ENCODE measurements around the gene ASB7. TPM values are rescaled to one million over a fixed set of nuclear protein-coding genes. Genes with fewer than 3 reads are reported as not detected.

Gene ASB7
- total RNA-seq, 4 donors from 2014 or later = 5.1 to 10.3 (median 6.3) TPM

DNA sequence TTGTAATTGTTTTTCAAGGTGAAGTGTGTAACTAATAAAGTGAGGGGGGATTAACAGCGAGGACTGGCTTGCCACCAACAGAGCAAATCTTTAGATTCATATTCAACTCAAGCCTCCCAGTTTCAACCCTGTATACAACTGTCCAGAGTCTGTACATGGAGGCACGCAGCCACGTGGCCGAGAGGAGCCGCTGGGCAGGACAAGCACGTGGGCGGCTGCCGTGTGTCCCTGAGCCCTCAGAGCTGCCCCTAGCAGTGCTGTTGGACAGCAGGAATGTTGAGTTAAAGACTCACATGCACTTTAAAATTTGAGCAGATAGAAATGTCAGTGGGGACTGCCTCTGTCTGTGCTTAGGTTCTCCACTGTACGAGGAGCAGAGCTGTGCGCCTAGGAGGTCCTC is 29.4 kb downstream of the ASB7 start:
- no peak for TF ChIP-seq POLR2A (IDR thresholded peaks at IDR 0.05)
- TF ChIP-seq, protein P1, sequence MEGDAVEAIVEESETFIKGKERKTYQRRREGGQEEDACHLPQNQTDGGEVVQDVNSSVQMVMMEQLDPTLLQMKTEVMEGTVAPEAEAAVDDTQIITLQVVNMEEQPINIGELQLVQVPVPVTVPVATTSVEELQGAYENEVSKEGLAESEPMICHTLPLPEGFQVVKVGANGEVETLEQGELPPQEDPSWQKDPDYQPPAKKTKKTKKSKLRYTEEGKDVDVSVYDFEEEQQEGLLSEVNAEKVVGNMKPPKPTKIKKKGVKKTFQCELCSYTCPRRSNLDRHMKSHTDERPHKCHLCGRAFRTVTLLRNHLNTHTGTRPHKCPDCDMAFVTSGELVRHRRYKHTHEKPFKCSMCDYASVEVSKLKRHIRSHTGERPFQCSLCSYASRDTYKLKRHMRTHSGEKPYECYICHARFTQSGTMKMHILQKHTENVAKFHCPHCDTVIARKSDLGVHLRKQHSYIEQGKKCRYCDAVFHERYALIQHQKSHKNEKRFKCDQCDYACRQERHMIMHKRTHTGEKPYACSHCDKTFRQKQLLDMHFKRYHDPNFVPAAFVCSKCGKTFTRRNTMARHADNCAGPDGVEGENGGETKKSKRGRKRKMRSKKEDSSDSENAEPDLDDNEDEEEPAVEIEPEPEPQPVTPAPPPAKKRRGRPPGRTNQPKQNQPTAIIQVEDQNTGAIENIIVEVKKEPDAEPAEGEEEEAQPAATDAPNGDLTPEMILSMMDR (IDR thresholded peaks at IDR 0.05 in 4 of 5, conservative IDR thresholded peaks at IDR 0.05 in 1 of 5) = no peak
- H3K27ac ChIP-seq = no peak overlapping the region
- ATAC-seq (no peak), DNase-seq (no peak)
- no peak overlapping the region for H3K4me3 ChIP-seq
- intact Hi-C loops (cut with DNase I; ENCODE audit: low total_unique reads) = no loop called here
- peaks cover 5 to 16% of the 10 kb centered on the region in 2 donors for H3K4me1 ChIP-seq
- no peaks in the 10 kb centered on the region for H3K36me3 ChIP-seq
- no peaks in the 10 kb centered on the region for H3K9me3 ChIP-seq
- in situ Hi-C loops (cut with MboI; ENCODE audit: low sequenced_read_pairs in 4 of 4) = loop anchor here in 2 of 4 donors (10.0 to 25.0 kb wide), 2 partner anchors 373 to 630 kb away; partner anchors contain the start of gene CHSY1 (in 1 of the 2)
- H3K27me3 ChIP-seq = no peaks in the 10 kb centered on the region

DNA sequence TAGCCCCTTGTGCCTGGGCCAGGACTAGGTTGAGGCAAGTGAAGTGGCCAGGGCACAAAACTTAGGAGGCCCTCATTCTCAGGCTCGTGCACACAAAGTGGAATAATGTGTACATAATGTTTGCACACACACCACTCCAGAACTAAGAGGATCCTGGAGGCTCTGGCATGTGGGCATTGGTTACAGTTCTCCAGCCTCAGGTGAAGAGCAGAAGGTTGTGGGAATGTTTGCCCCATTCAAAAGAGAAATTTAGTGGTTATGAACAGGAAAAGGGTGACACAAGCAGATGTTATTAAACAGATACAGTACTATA is 31.3 kb downstream of the ASB7 start:
- TF ChIP-seq, protein P1 (IDR thresholded peaks at IDR 0.05 in 4 of 5, conservative IDR thresholded peaks at IDR 0.05 in 1 of 5) = no peak
- TF ChIP-seq POLR2A (IDR thresholded peaks at IDR 0.05) = no peak
- ATAC-seq = no peak
- Histone ChIP-seq H3K27ac (no peak overlapping the region), H3K4me3 (no peak overlapping the region), H3K36me3 (no peaks in the 10 kb centered on the region), H3K27me3 (no peaks in the 10 kb centered on the region), H3K4me1 (peaks cover 5 to 16% of the 10 kb centered on the region in 2 donors), H3K9me3 (no peaks in the 10 kb centered on the region)
- in situ Hi-C loops (cut with MboI; ENCODE audit: low sequenced_read_pairs in 4 of 4) = loop anchor here in 2 of 4 donors (10.0 to 25.0 kb wide), 2 partner anchors 371 to 629 kb away; partner anchors contain the start of gene CHSY1 (in 1 of the 2)
- no peak for DNase-seq
- intact Hi-C loops (cut with DNase I; ENCODE audit: low total_unique reads) = no loop called here

DNA sequence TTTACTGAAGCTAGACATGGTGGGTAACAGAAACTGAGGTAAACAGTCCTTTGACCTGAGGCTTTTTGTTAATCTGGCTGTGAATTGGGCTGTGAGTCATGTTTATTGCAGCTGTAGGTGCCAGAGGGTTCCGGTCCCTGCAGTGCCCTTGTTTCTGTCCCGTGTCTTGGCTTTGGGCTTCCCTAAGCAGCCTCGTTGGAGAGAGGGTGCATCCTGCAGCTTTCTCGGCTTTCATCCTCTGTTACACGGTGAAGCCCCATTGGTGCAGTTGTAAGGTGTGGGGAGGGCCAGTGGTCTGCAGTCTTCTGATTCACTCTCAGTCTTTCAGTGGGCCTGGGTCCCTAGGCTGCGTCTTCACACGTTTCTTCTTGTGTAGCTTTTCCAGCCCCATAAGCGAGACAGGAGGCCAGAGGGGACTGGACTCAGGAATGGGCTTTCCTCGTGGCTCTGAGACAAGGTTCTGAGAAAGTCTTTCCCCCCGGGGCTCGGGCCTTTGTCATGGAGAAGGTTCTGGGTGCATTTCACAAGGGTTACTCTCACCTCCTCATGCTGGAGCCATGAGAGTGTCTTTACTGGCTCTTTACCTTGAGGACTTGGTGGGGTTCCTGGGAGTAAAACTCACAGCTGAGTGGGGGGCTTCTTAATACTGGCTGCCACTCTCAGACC is 33.1 kb downstream of the ASB7 start:
- no peaks in the 10 kb centered on the region for H3K27me3 ChIP-seq
- intact Hi-C loops (cut with DNase I; ENCODE audit: low total_unique reads) (no loop called here), in situ Hi-C loops (cut with MboI; ENCODE audit: low sequenced_read_pairs in 4 of 4) (loop anchor here in 2 of 4 donors (10.0 to 25.0 kb wide), 2 partner anchors 369 to 627 kb away; partner anchors contain the start of gene CHSY1 (in 1 of the 2))
- H3K4me3 ChIP-seq = no peak overlapping the region
- H3K27ac ChIP-seq = no peak overlapping the region
- no peaks in the 10 kb centered on the region for H3K36me3 ChIP-seq
- TF ChIP-seq, protein P1 (IDR thresholded peaks at IDR 0.05 in 4 of 5, conservative IDR thresholded peaks at IDR 0.05 in 1 of 5) = no peak
- no peak for TF ChIP-seq POLR2A (IDR thresholded peaks at IDR 0.05)
- peaks cover 5 to 16% of the 10 kb centered on the region in 2 donors for H3K4me1 ChIP-seq
- H3K9me3 ChIP-seq = no peaks in the 10 kb centered on the region
- ATAC-seq (no peak), DNase-seq (no peak)

DNA sequence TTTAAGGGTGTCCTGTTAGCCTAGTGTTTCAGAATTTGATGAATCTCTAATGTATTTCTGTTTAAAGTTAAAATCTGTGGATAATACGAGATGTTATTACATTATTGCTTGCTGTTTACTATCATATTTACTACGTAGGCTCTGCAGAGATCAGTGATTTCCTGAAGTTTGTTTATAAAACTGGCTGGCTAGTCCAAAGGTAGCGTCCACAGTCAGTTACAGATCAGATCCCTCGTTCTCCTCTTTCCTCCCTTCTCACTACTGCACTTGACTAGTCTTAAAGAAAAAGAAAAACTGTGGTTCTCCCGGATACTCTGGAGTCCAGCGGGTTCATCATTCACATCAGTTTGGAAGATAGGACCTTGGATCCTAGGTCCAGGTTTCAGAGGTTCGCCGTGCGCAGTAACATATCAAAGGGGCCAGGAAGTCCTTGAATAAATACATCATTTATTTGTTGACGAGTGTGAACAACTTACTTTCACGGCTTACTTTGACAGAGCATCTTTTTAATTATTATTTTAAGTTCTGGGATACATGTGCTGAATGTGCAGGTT is 35.9 kb downstream of the ASB7 start:
- intact Hi-C loops (cut with DNase I; ENCODE audit: low total_unique reads) = no loop called here

More for the DNA sequence above, 35.9 kb downstream of the ASB7 start:
- Histone ChIP-seq H3K4me3 (no peak overlapping the region), H3K27me3 (no peaks in the 10 kb centered on the region), H3K36me3 (no peaks in the 10 kb centered on the region), H3K27ac (no peak overlapping the region), H3K4me1 (peaks cover 11 to 18% of the 10 kb centered on the region in 2 donors), H3K9me3 (no peaks in the 10 kb centered on the region)
- no peak for TF ChIP-seq POLR2A (IDR thresholded peaks at IDR 0.05)
- TF ChIP-seq, protein P1 (IDR thresholded peaks at IDR 0.05 in 4 of 5, conservative IDR thresholded peaks at IDR 0.05 in 1 of 5) = no peak
- in situ Hi-C loops (cut with MboI; ENCODE audit: low sequenced_read_pairs in 4 of 4) = loop anchor here in 2 of 4 donors (10.0 to 25.0 kb wide), 2 partner anchors 367 to 624 kb away; partner anchors contain the start of gene CHSY1 (in 1 of the 2)
- ATAC-seq (no peak), DNase-seq (no peak)

All from gastrocnemius medialis (tissue), 4 donors.